ENCODE results near the gene PLEK2.
"Not testable (repeated sequence)": the region's sequence is repeated elsewhere in the genome, so short reads cannot be mapped to it uniquely, and the experiment has no call there.

The PLEK2 gene

DNA sequence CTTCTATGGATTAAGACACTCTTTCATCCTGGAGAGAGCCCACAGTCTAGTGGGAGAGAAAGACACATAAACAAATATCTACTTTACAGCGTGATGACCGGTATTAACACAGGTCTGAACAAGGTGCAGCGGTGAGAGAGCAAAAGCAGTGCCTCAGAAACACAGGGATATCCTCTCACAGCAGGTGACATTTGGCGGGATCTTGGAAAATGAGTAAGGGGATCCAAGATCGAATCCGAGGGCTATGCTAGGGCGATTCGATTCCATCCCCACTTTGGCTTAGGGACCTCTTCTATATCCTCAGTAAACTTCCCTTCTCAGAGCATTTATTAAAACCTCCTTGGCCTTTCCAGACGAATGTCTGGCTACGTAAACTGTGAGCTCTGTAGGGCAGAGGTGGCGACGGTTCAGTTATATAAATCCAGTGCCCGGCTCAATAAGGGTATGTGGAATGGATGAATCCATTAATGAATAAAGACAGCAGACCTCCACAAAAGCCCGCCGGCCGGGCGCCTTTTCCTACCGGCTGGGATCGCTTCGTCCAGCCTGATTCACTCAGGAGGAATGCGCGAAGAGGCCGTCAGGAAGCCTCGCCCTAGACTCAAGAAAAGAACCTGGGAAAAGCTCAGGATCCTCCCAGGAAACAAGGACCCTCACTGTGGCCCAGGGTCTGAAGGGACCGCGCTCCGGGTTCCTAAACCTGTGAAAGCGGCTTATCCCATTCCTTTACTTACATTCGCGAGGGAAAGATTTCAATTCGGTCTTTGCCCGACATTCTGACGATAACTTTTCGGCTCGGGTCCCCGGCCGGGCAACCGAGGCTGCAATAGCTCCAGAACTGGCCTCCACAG lies 52.8 kb downstream of the PLEK2 start:
- peak; percentile 37 for DNase-seq (ENCODE audit: low spot score)

DNA sequence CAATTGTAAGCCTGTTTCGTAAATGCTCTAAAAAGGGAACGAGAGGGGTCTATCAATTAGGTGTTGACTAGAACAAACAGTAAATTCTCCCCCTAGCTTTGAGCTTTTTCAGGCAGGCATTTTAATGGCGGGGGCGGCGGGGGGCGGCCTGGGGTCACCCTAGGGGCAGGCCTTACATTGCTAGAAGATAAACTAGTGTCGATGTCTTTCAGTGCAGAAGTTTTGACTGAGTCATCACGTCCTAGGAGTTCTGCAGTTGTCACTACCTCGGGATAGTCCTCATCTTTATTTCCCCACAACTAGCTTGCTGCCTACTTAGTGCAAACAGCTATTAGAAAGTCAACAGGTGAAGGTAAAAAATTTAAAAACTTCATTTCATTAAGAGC lies 54.0 kb downstream of the PLEK2 start:
- DNase-seq (ENCODE audit: low spot score) = peak; percentile 17

DNA sequence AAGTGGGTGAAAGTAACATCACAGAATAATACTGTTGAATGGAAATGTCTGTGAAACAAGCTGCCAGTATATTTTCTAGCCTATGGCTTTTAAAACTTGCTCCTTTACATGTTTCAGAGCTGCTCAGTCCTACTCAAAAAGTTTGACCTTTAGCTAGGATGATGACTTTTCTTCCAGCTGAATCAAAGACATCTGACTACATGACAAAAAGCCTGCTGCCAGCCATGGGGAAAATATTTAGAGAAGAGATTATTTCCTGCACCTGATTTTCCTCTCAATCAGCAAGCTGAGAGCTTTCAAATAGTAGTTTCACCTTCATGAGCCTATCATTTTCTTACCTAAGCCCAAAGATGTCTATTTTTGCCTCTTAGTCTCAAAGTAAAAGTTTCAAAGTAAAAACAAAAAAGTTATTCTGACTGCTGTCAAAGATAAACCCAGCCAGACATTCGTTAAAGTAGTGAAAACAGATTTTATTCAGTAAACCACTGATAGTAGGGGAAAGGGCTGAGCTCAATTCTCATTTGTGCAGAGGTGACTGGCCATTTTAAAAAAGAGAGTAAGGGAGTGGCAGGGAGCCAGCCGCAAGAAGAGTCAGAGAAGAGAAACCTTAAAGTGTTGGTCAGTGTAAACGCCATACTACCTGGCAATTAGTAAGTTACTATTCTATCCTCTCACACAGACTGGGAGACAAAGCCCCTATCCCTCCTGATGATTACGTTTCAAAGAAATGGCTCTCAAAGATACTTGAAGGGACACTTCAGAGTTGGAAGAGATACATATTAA lies 54.6 kb downstream of the PLEK2 start:
- DNase-seq (ENCODE audit: low spot score) = no peak

DNA sequence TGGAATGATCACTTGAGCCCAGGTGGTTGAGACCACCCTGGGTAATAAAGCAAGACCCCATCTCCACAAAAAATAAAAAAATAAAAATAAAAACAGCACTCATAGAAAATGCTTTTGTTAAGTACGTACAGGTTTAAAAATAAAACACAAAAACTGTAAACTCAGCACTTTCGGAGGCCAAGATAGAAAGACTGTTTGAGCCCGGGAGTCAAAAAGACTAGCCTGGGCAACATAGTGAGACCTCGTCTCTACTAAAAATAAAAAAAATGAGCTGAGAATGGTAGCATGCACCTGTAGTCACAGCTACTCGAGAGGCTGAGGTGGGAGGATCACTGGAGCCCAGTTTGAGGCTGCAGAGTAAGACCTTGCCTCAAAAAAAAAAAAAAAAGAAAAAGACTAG lies 59.9 kb downstream of the PLEK2 start:
- no peak for DNase-seq (ENCODE audit: low spot score)

DNA sequence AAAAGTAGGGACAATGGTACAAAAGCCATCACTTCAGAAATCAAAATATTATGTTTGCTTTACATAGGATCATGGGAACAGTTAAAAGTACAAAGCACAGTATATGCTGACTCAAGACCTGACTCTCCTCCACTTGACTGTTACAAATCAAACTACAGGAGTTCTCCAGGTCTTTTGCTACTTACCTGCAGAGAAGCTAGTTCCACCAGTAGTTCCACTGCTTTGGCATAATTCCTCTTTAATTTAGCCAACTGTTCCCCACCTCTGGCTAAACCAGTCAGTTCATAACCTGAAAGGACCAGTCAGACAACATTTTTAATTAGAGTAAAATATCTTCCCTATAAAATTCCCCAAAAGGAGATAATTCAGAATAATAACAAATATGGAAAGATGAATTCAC lies 66.4 kb downstream of the PLEK2 start:
- DNase-seq (ENCODE audit: low spot score) = no peak

DNA sequence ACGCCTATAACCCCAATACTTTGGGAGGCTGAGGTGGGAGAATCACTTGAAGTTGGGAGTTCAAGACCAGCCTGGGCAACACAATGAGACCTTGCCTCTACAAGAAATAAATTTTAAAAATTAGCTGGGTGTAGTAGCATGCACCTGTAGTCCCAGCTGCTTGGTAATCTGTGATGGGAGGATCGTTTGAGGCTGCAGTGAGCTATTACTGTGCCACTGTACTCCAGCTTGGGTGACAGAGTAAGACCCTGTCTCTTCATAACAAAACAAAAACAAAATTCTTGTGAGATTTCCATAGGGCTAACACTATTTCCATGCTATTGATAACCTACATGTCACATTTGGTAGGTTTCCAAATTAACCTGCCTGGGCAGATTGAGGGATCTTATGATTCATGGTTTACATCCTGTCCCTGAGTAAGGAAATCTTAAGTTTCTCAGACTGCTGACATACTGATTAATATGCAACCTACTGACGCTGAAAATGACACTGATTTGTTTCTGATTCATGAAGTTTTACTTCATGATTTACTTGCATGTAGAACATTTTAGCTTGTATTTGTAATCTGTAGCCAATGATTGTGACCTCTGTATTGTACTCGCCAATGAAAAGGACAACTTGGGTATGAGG lies 68.2 kb downstream of the PLEK2 start:
- DNase-seq (ENCODE audit: low spot score) = no peak

DNA sequence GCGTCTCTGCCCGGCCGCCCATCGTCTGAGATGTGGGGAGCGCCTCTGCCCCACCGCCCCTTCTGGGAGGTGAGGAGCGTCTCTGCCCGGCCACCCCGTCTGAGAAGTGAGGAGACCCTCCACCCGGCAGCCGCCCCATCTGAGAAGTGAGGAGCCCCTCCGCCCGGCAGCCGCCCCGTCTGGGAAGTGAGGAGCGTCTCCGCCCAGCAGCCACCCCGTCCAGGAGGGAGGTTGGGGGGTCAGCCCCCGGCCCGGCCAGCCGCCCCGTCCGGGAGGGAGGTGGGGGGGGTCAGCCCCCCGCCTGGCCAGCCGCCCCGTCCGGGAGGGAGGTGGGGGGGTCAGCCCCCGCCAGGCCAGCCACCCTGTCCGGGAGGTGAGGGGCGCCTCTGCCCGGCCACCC lies 70.7 kb downstream of the PLEK2 start:
- DNase-seq (ENCODE audit: low spot score) = not testable (repeated sequence)
